H1 (cell line): ENCODE data around the gene DDX19B. TPM values are rescaled to one million over a fixed set of nuclear protein-coding genes. Genes with fewer than 3 reads are reported as not detected.

Source experiments
- CTCF ChIA-PET: fragments of 300-600 bp; sonication (Branson Sonifier 250); formaldehyde crosslinking; loops from one replicate; lab custom pipeline; 2021; ENCODE audit not compliant: partially characterized antibody; lab: Charles Lee
- POLR2A ChIA-PET: fragments of 300-600 bp; sonication (Branson Sonifier 250); formaldehyde crosslinking; loops from one replicate; lab custom pipeline; 2021; ENCODE audit warnings: inconsistent platforms; ENCODE audit not compliant: partially characterized antibody; lab: Charles Lee
- DNase-seq, 2 experiments: peaks; one replicate each; pipeline versions ENCODE4 v3.0.0 to v3.0.0-alpha.2; 2010 to 2022; ENCODE audit warnings: low spot score in 2 of 2, low read depth in 1 of 2, mixed read lengths in 1 of 2
- FAIRE-seq: peaks from 2 replicates; lab custom pipeline; 2011; peaks lifted over from hg19 to GRCh38; lab: Jason Lieb, UNC
- H2AFZ ChIP-seq: 2 replicates; pipeline ENCODE4 v1.8.1; 2012; ENCODE audit warnings: low read length, inconsistent platforms
- H2AK5ac ChIP-seq: 2 replicates; pipeline ENCODE4 v1.6.1; 2013; ENCODE audit warnings: low read depth, low read length
- H2BK120ac ChIP-seq: replicated peaks from 2 replicates; pipeline ENCODE3; 2013; ENCODE audit warnings: low read depth, low read length, inconsistent platforms
- H2BK12ac ChIP-seq: 2 replicates; pipeline ENCODE4 v1.6.1; 2013; ENCODE audit warnings: low read depth, low read length
- H2BK15ac ChIP-seq: 2 replicates; pipeline ENCODE4 v1.6.1; 2013; ENCODE audit warnings: low read length
- H2BK20ac ChIP-seq: 2 replicates; pipeline ENCODE4 v1.6.1; 2013; ENCODE audit warnings: low read length
- H2BK5ac ChIP-seq: 2 replicates; pipeline ENCODE4 v1.6.1; 2013; ENCODE audit warnings: low read depth, low read length
- H3K14ac ChIP-seq: 2 replicates; pipeline ENCODE4 v1.6.1; 2013; ENCODE audit warnings: inconsistent platforms; ENCODE audit not compliant: insufficient read length
- H3K18ac ChIP-seq: 2 replicates; pipeline ENCODE4 v1.6.1; 2013; ENCODE audit warnings: low read length; ENCODE audit errors: extremely low read depth
- H3K23ac ChIP-seq: 2 replicates; pipeline ENCODE4 v1.6.1; 2013; ENCODE audit warnings: inconsistent platforms; ENCODE audit not compliant: insufficient read length
- H3K23me2 ChIP-seq: 2 replicates; pipeline ENCODE4 v1.6.1; 2013; ENCODE audit warnings: low read depth, low read length
- H3K27ac ChIP-seq: 2 replicates; pipeline ENCODE4 v1.6.1; 2011; ENCODE audit warnings: low read depth, low read length, inconsistent platforms
- H3K27me3 ChIP-seq, 4 experiments: replicated peaks in 1 of 4; 1 replicate in 1 of 4; 2 replicates in 3 of 4; pipeline versions ENCODE4 v1.6.1 to v1.8.1; 2011 to 2013; ENCODE audit warnings: low read length in 3 of 4, mild to moderate bottlenecking in 3 of 4, inconsistent platforms in 2 of 4, mixed read lengths in 2 of 4, moderate library complexity in 1 of 4; ENCODE audit not compliant: control insufficient read depth in 3 of 4, insufficient read depth in 3 of 4; ENCODE audit errors: extremely low read depth in 1 of 4
- H3K36me3 ChIP-seq, 4 experiments: 2 replicates each; pipeline versions ENCODE4 v1.6.1 to v1.8.1; 2011 to 2013; ENCODE audit warnings: mild to moderate bottlenecking in 4 of 4, low read length in 3 of 4, moderate library complexity in 2 of 4, control low read depth in 1 of 4, inconsistent platforms in 1 of 4; ENCODE audit not compliant: insufficient read depth in 4 of 4, control insufficient read depth in 2 of 4
- H3K4ac ChIP-seq: replicated peaks from 2 replicates; pipeline ENCODE3; 2013; ENCODE audit warnings: low read length, low read depth, mixed read lengths, inconsistent platforms; ENCODE audit not compliant: insufficient read length
- H3K4me1 ChIP-seq, 4 experiments: replicated peaks in 1 of 4; 1 replicate in 1 of 4; 2 replicates in 3 of 4; pipeline versions ENCODE4 v1.6.1 to v1.8.1; 2011 to 2013; ENCODE audit warnings: low read length in 3 of 4, inconsistent platforms in 2 of 4, mixed read lengths in 1 of 4; ENCODE audit not compliant: insufficient read depth in 4 of 4, control insufficient read depth in 3 of 4
- H3K4me2 ChIP-seq, 2 experiments: 2 replicates each; pipeline versions ENCODE4 v1.6.1 to v1.8.1; 2011 to 2013; ENCODE audit warnings: low read depth in 2 of 2, low read length in 2 of 2, control low read depth in 1 of 2, inconsistent platforms in 1 of 2, mild to moderate bottlenecking in 1 of 2; ENCODE audit not compliant: insufficient read depth in 1 of 2
- H3K4me3 ChIP-seq, 4 experiments: fragments of 200-600, 300-600 bp in 1 of 4; sonication (generic), shearing (Covaris generic), sonication (Bioruptor Twin) in 1 of 4; 2 replicates each; pipeline versions ENCODE4 v1.5.1 to v1.8.1; 2011 to 2016; ENCODE audit warnings: low read length in 4 of 4, low read depth in 3 of 4, control low read depth in 2 of 4, inconsistent platforms in 2 of 4, mild to moderate bottlenecking in 2 of 4, mixed read lengths in 1 of 4, moderate library complexity in 1 of 4; ENCODE audit not compliant: insufficient read depth in 2 of 4; ENCODE audit errors: extremely low read depth in 1 of 4
- H3K56ac ChIP-seq: replicated peaks from 2 replicates; pipeline ENCODE3; 2013; ENCODE audit warnings: low read depth, mild to moderate bottlenecking, mixed read lengths, low read length, inconsistent platforms; ENCODE audit not compliant: insufficient read length
- H3K79me1 ChIP-seq: 2 replicates; pipeline ENCODE4 v1.6.1; 2013; ENCODE audit warnings: low read depth, low read length, control low read depth
- H3K79me2 ChIP-seq, 2 experiments: 2 replicates each; pipeline versions ENCODE4 v1.6.1 to v1.8.1; 2012 to 2013; ENCODE audit warnings: low read length in 2 of 2, mild to moderate bottlenecking in 2 of 2, inconsistent platforms in 1 of 2; ENCODE audit not compliant: insufficient read depth in 2 of 2, control insufficient read depth in 1 of 2
- H3K9ac ChIP-seq, 4 experiments: replicated peaks in 1 of 4; 1 replicate in 1 of 4; 2 replicates in 3 of 4; pipeline versions ENCODE4 v1.6.1 to v1.8.1; 2011 to 2013; ENCODE audit warnings: low read depth in 3 of 4, low read length in 3 of 4, control low read depth in 2 of 4, mild to moderate bottlenecking in 2 of 4, moderate library complexity in 2 of 4, inconsistent platforms in 1 of 4; ENCODE audit errors: extremely low read depth in 1 of 4
- H3K9me3 ChIP-seq, 2 experiments: 2 replicates each; pipeline versions ENCODE4 v1.6.1 to v1.8.1; 2012 to 2013; ENCODE audit warnings: mild to moderate bottlenecking in 2 of 2, moderate library complexity in 2 of 2, control low read depth in 1 of 2, inconsistent platforms in 1 of 2, low read depth in 1 of 2, low read length in 1 of 2, mixed read lengths in 1 of 2; ENCODE audit not compliant: insufficient read depth in 2 of 2
- H4K20me1 ChIP-seq, 2 experiments: replicated peaks in 1 of 2; 2 replicates each; pipeline versions ENCODE3 to v1.8.1; 2011 to 2013; ENCODE audit warnings: inconsistent platforms in 2 of 2, low read length in 2 of 2, mild to moderate bottlenecking in 1 of 2; ENCODE audit not compliant: insufficient read depth in 2 of 2, control insufficient read depth in 1 of 2
- H4K5ac ChIP-seq: 2 replicates; pipeline ENCODE4 v1.6.1; 2013; ENCODE audit warnings: low read length, low read depth, mixed read lengths, inconsistent platforms; ENCODE audit not compliant: insufficient read length
- H4K8ac ChIP-seq: 2 replicates; pipeline ENCODE4 v1.8.0; 2013; ENCODE audit warnings: mild to moderate bottlenecking, moderate library complexity, low read length, inconsistent platforms; ENCODE audit not compliant: insufficient read depth; ENCODE audit errors: extremely low read depth
- H4K91ac ChIP-seq: replicated peaks from 2 replicates; pipeline ENCODE3; 2013; ENCODE audit warnings: low read length, mixed read lengths, inconsistent platforms; ENCODE audit not compliant: insufficient read length
- ATF2 ChIP-seq: IDR thresholded peaks from 2 replicates; pipeline ENCODE4 v1.6.1; 2012; ENCODE audit warnings: low read length, inconsistent platforms
- BCL11A ChIP-seq, 2 experiments: IDR thresholded peaks; one replicate each; pipeline ENCODE4 v1.6.1; 2011; ENCODE audit warnings: low read depth in 2 of 2, low read length in 2 of 2, mild to moderate bottlenecking in 2 of 2
- CREB1 ChIP-seq: IDR thresholded peaks from 2 replicates; pipeline ENCODE4 v1.6.1; 2012; ENCODE audit warnings: inconsistent platforms
- FOSL1 ChIP-seq: IDR thresholded peaks from 2 replicates; pipeline ENCODE4 v1.6.1; 2011; ENCODE audit warnings: mild to moderate bottlenecking, low read depth, low read length, moderate library complexity; ENCODE audit not compliant: insufficient read depth
- GTF2F1 ChIP-seq: IDR thresholded peaks from 2 replicates; pipeline ENCODE4 v1.6.1; 2012; ENCODE audit warnings: low read depth, low read length, improper control_type of control experiment, borderline replicate concordance
- HDAC2 ChIP-seq, 2 experiments: fragments of 300-600 bp in 1 of 2; sonication (generic) in 1 of 2; IDR thresholded peaks; 2 replicates each; pipeline ENCODE4 v1.6.1; 2011 to 2012; ENCODE audit warnings: low read depth in 2 of 2, low read length in 2 of 2, mild to moderate bottlenecking in 2 of 2, moderate library complexity in 2 of 2, borderline replicate concordance in 1 of 2, inconsistent platforms in 1 of 2
- JUND ChIP-seq: IDR thresholded peaks from 2 replicates; pipeline ENCODE4 v1.6.1; 2011; ENCODE audit warnings: mild to moderate bottlenecking, improper control_type of control experiment, low read length
- KDM4A ChIP-seq: IDR thresholded peaks from one replicate; pipeline ENCODE4 v1.7.1; 2012; ENCODE audit warnings: low read depth, mild to moderate bottlenecking, moderate library complexity, low read length, inconsistent platforms; ENCODE audit not compliant: severe bottlenecking
- NANOG ChIP-seq: IDR thresholded peaks from 2 replicates; pipeline ENCODE4 v1.6.1; 2011; ENCODE audit warnings: low read length, low read depth, mild to moderate bottlenecking, inconsistent platforms; ENCODE audit not compliant: insufficient read depth, poor library complexity, severe bottlenecking
- SP4 ChIP-seq: IDR thresholded peaks from 2 replicates; pipeline ENCODE4 v1.6.1; 2012; ENCODE audit warnings: low read length, inconsistent platforms
- TAF1 ChIP-seq: IDR thresholded peaks from 2 replicates; pipeline ENCODE4 v1.6.1; 2011; ENCODE audit warnings: mild to moderate bottlenecking, low read depth, low read length
- WGBS, 2 experiments: shearing (Covaris generic) in 1 of 2; methylation state at CpG; one replicate each; pipeline versions ENCODE4 v1.1.6 to v1.1.7; 2013 to 2015; ENCODE audit warnings: low lambda C conversion rate in 2 of 2, mixed read lengths in 2 of 2, inconsistent platforms in 1 of 2, low coverage in 1 of 2, missing lambda C conversion rate in 1 of 2; ENCODE audit not compliant: insufficient replicate concordance in 2 of 2, insufficient coverage in 1 of 2, insufficient read length in 1 of 2; ENCODE audit errors: extremely low coverage in 1 of 2, missing lambda C conversion rate in 1 of 2; 5-methylcytosine and 5-hydroxymethylcytosine counted together
- polyA plus RNA-seq, 7 experiments: library from polyadenylated mRNA; depleted of rRNA in 3 of 7; stranded (reverse) in 5 of 7; unstranded in 2 of 7; fragments of >200 nt in 5 of 7; fragments of 200-250 nt in 2 of 7; gene quantifications; 1 replicate in 5 of 7; 2 replicates in 1 of 7; 4 replicates in 1 of 7; pipeline versions ENCODE4 v1.2.1 to v1.2.3, GENCODE V29; 2011 to 2013; ENCODE audit warnings: missing spikeins in 2 of 7, mixed read lengths in 2 of 7
- total RNA-seq: library from RNA; stranded (reverse); fragmentation: NEBNext Ultra II Directional; extraction: Animal tissue kit (Norgen Biotek cat#: 25700); gene quantifications from 2 replicates; pipeline ENCODE4 v1.2.1, GENCODE V29; 2021

DDX19B gene
- total and polyA plus RNA-seq, 2 of the 8 experiments (the other 6 are each of a cell fraction or from before 2014, with no cell fraction given), result 40.5 to 42.7 TPM

DNA sequence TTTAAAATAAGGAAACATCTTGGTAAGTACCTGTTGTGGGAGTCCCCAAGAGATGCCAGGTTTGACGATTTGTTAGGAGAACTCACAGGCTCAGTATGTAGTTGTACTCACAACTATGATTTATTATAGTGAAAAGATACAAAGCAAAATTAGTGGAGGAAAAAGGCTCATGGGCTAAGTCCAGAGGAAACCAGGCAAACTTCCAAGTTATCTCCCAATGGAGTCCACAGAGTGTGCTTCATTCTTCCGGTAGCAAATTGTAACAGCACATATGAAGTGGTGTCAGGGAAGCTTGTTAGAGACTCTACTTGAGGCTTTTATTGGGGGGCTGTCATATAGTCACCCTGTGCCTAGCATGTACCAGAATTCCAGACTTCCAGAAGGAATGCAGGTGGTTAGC, 50.0 kb downstream of the DDX19B start:
- H3K18ac ChIP-seq, result no peak overlapping the region
- no peak overlapping the region for H3K4me2 ChIP-seq
- FAIRE-seq, result no peak
- H3K79me2 ChIP-seq, result peaks cover 0 to 26% of the 10 kb centered on the region in 2 experiments; a peak in 3 of 4 replicates
- H2BK15ac ChIP-seq, result no peak overlapping the region
- peaks cover 0 to 14% (median 4%) of the 10 kb centered on the region in 4 experiments; a peak in 4 of 8 replicates for H3K36me3 ChIP-seq
- no peak overlapping the region for H2BK20ac ChIP-seq
- H2AK5ac ChIP-seq, result no peak overlapping the region
- no peak overlapping the region for H3K4ac ChIP-seq
- H3K4me3 ChIP-seq, result no peak overlapping the region
- ChIA-PET CTCF (no interaction called here), POLR2A (interaction anchor here (0.8 to 1.2 kb wide), 3 partner anchors 11 to 60 kb away, joined by 3 to 4 read pairs (median 3); no protein-coding TSS in a partner anchor)
- H4K20me1 ChIP-seq, result no peaks in the 10 kb centered on the region
- no peak overlapping the region for H4K5ac ChIP-seq
- H3K9me3 ChIP-seq, result no peaks in the 10 kb centered on the region
- H3K27me3 ChIP-seq, result no peaks in the 10 kb centered on the region
- no peak for DNase-seq
- peaks cover 2% of the 10 kb centered on the region for H3K79me1 ChIP-seq
- no peak overlapping the region for H4K91ac ChIP-seq
- no peak overlapping the region for H2AFZ ChIP-seq
- no peak overlapping the region for H3K14ac ChIP-seq
- H3K9ac ChIP-seq, result no peak overlapping the region; a peak in 1 of 7 replicates
- H3K23ac ChIP-seq, result no peak overlapping the region
- no peak overlapping the region for H2BK12ac ChIP-seq
- H3K27ac ChIP-seq, result no peak overlapping the region
- no peak overlapping the region for H4K8ac ChIP-seq
- H2BK120ac ChIP-seq, result no peak overlapping the region
- H3K4me1 ChIP-seq, result 0 out of 7 replicates have a peak, but pooled peaks cover 0 to 3% (median 0%) of the 10 kb centered on the region in 4 experiments
- TF ChIP-seq FOSL1, result no peak
- TF ChIP-seq ATF2, result no peak
- no peak for TF ChIP-seq TAF1
- no peak for TF ChIP-seq HDAC2 (IDR thresholded peaks at IDR 0.05; ENCODE audit: borderline replicate concordance in 1 of 2, low read depth in 2 of 2, low read length in 2 of 2)
- no peak for TF ChIP-seq KDM4A
- no peak for TF ChIP-seq BCL11A (IDR thresholded peaks at IDR 0.05; ENCODE audit: low read depth in 2 of 2, low read length in 2 of 2)
- no peak for TF ChIP-seq GTF2F1
- TF ChIP-seq NANOG, result no peak
- no peak for TF ChIP-seq CREB1
- no peak for TF ChIP-seq JUND
- TF ChIP-seq SP4, result no peak
- 91% methylated on average over 2 of the region's 2 CpGs; no CpG with 5 or more reads in 1 of the 2 experiments for WGBS, 2 experiments
- no peak overlapping the region for H2BK5ac ChIP-seq
- no peaks in the 10 kb centered on the region for H3K23me2 ChIP-seq
- H3K56ac ChIP-seq, result no peak overlapping the region
